Spinal cord (tissue), 10 donors: Measurements from ENCODE around the gene ARHGAP15. TPM values are rescaled to one million over a fixed set of nuclear protein-coding genes. Genes with fewer than 3 reads are reported as not detected.

Experiments
- DNase-seq, 6 donors: peaks; one replicate each; pipeline versions ENCODE4 v3.0.0 to v3.0.0-alpha.2; 2013 to 2015; ENCODE audit warnings: low spot score in 6 of 6, low read depth in 4 of 6
- H3K27ac ChIP-seq: one replicate; pipeline ENCODE4 v1.5.1; 2013; ENCODE audit warnings: low read depth, low read length, control low read depth
- H3K27me3 ChIP-seq: one replicate; pipeline ENCODE4 v1.6.1; 2013; ENCODE audit warnings: low read length; ENCODE audit not compliant: control insufficient read depth, insufficient read depth
- H3K36me3 ChIP-seq: one replicate; pipeline ENCODE4 v1.6.1; 2013; ENCODE audit warnings: low read length; ENCODE audit not compliant: control insufficient read depth, insufficient read depth
- H3K4me1 ChIP-seq: one replicate; pipeline ENCODE4 v1.6.1; 2013; ENCODE audit warnings: low read length; ENCODE audit not compliant: control insufficient read depth, insufficient read depth
- H3K4me3 ChIP-seq: one replicate; pipeline ENCODE4 v1.5.1; 2013; ENCODE audit warnings: low read depth, low read length, control low read depth
- H3K9me3 ChIP-seq: one replicate; pipeline ENCODE4 v1.6.1; 2013; ENCODE audit warnings: low read length; ENCODE audit not compliant: control insufficient read depth, insufficient read depth
- WGBS: methylation state at CpG from one replicate; pipeline ENCODE4 v1.1.5; 2013; ENCODE audit warnings: missing lambda C conversion rate; ENCODE audit not compliant: insufficient coverage; 5-methylcytosine and 5-hydroxymethylcytosine counted together
- polyA plus RNA-seq, 2 donors: library from polyadenylated mRNA; unstranded; fragments of 120-200 nt; gene quantifications; one replicate each; pipeline ENCODE4 v1.2.1, GENCODE V29; 2013; ENCODE audit not compliant: insufficient read length in 2 of 2
- total RNA-seq, 2 donors: library from RNA; depleted of rRNA in 1 of 2; stranded (reverse); fragments of 120-200 nt in 1 of 2; fragments of >200 nt in 1 of 2; gene quantifications; one replicate each; pipeline versions ENCODE4 v1.2.3 to v1.2.4, GENCODE V29; 2013 to 2014
- donor health status: healthy.

The ARHGAP15 gene
- total and polyA plus RNA-seq, 4 donors: 6.3 to 53.1 (median 12.5) TPM

DNA sequence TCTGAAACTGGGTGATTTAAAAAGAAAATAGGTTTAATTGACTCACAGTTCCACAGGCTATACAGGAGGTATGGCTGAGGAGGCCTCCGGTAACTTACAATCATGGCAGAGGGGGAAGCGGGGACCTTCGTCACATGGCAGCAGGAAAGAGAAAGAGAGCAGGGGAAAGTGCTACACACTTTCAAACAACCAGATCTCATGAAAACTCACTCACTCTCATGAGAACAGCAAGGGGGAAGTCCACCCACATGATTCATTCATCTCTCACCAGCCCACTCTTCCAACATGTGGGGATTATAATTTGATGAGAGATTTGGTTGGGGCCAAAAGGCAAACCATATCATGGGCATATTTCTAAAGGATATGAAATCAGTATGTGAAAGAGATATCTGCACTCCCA, 12.0 kb upstream of the ARHGAP15 start:
- Histone ChIP-seq H3K4me3 (no peak overlapping the region), H3K36me3 (no peaks in the 10 kb centered on the region), H3K27me3 (no peaks in the 10 kb centered on the region), H3K27ac (no peak overlapping the region), H3K9me3 (no peaks in the 10 kb centered on the region), H3K4me1 (no peaks in the 10 kb centered on the region)
- no CpG with 5 or more reads among the region's 3 CpGs for WGBS
- no peak for DNase-seq

DNA sequence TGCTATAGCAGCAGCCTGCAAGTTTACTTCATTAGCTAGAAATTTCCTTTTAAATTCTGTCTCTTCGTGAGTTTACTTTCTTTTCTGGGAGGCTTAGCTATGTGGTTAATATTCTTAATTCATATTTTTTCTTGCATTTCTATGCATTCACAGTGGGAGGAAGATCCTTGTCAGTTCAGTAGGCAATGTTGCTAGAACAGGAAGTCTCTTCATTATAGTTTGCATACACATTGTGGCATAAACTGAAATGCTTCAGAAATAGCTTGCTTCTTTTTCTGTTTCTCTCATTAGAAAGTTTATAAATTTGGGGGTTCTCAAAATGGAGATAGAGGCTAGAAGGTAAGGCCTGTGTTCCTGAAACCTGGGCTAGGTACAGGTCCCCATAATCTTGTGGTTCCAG, 8.1 kb upstream of the ARHGAP15 start:
- WGBS: no CpG with 5 or more reads among the region's 1 CpG
- no peaks in the 10 kb centered on the region for H3K27me3 ChIP-seq
- no peak overlapping the region for H3K27ac ChIP-seq
- H3K9me3 ChIP-seq: no peaks in the 10 kb centered on the region
- H3K36me3 ChIP-seq: no peaks in the 10 kb centered on the region
- H3K4me1 ChIP-seq: no peaks in the 10 kb centered on the region
- no peak overlapping the region for H3K4me3 ChIP-seq
- DNase-seq: no peak

GRCh38 chr2:143121957-143122356, 7.3 kb upstream of the ARHGAP15 start:
- Histone ChIP-seq H3K4me1 (no peaks in the 10 kb centered on the region), H3K27ac (no peak overlapping the region), H3K4me3 (no peak overlapping the region), H3K9me3 (no peaks in the 10 kb centered on the region), H3K36me3 (no peaks in the 10 kb centered on the region), H3K27me3 (no peaks in the 10 kb centered on the region)
- no peak for DNase-seq
- WGBS: no CpG with 5 or more reads among the region's 2 CpGs

GRCh38 chr2:143123911-143124310, 5.3 kb upstream of the ARHGAP15 start:
- Histone ChIP-seq H3K4me3 (no peak overlapping the region), H3K36me3 (no peaks in the 10 kb centered on the region), H3K4me1 (no peaks in the 10 kb centered on the region), H3K27me3 (no peaks in the 10 kb centered on the region), H3K27ac (no peak overlapping the region), H3K9me3 (no peaks in the 10 kb centered on the region)
- no peak for DNase-seq
- 73% methylated on average over 4 of the region's 4 CpGs for WGBS

GRCh38 chr2:143124445-143124844, 4.8 kb upstream of the ARHGAP15 start:
- 100% methylated on average over 1 of the region's 2 CpGs for WGBS
- H3K4me3 ChIP-seq: no peak overlapping the region
- peak in 1 of 6 donors; percentile 21 for DNase-seq

GRCh38 chr2:143125717-143126116, 3.5 kb upstream of the ARHGAP15 start:
- Histone ChIP-seq H3K4me1 (no peaks in the 10 kb centered on the region), H3K27ac (no peak overlapping the region), H3K36me3 (no peaks in the 10 kb centered on the region), H3K9me3 (no peaks in the 10 kb centered on the region), H3K27me3 (no peaks in the 10 kb centered on the region), H3K4me3 (no peak overlapping the region)
- no peak for DNase-seq
- no CpG with 5 or more reads among the region's 2 CpGs for WGBS

More at GRCh38 chr2:143124445-143124844, 4.8 kb upstream of the ARHGAP15 start:
- Histone ChIP-seq H3K27me3 (no peaks in the 10 kb centered on the region), H3K36me3 (no peaks in the 10 kb centered on the region), H3K27ac (no peak overlapping the region), H3K4me1 (no peaks in the 10 kb centered on the region), H3K9me3 (no peaks in the 10 kb centered on the region)

- Histone ChIP-seq H3K4me3 (no peak overlapping the region), H3K9me3 (no peaks in the 10 kb centered on the region), H3K4me1 (no peaks in the 10 kb centered on the region), H3K27ac (no peak overlapping the region), H3K27me3 (no peaks in the 10 kb centered on the region), H3K36me3 (no peaks in the 10 kb centered on the region)
- no peak for DNase-seq
- WGBS: 51% methylated on average over 2 of the region's 2 CpGs
These were observed 3.1 kb downstream of the ARHGAP15 start for GRCh38 chr2:143132355-143132754.

GRCh38 chr2:143133783-143134182, 4.6 kb downstream of the ARHGAP15 start:
- Histone ChIP-seq H3K27me3 (no peaks in the 10 kb centered on the region), H3K27ac (no peak overlapping the region), H3K4me1 (no peaks in the 10 kb centered on the region), H3K9me3 (no peaks in the 10 kb centered on the region), H3K4me3 (no peak overlapping the region), H3K36me3 (no peaks in the 10 kb centered on the region)
- no peak for DNase-seq
- no CpG with 5 or more reads among the region's 2 CpGs for WGBS

DNA sequence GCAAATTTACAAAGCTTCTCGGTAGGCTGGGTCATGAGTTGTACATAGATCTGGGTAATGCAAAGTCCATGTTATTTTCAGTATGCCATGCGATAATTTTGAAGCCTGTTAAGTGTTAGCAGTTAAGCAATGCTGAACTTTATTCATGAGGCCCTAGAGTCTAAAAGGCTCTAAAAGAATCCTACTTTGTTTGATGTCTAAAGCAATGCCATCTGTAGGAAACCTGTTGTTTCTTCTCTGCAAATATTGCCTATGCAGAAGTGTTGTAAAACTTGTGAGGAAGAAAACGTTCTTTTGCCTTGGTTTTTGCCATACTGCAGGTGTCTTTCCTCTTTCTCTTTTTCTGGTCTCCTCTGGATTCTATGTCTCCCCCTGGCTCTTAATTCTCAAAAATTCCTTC, 9.1 kb downstream of the ARHGAP15 start:
- Histone ChIP-seq H3K9me3 (no peaks in the 10 kb centered on the region), H3K4me1 (no peaks in the 10 kb centered on the region), H3K27me3 (no peaks in the 10 kb centered on the region), H3K4me3 (no peak overlapping the region), H3K36me3 (no peaks in the 10 kb centered on the region), H3K27ac (no peak overlapping the region)
- WGBS: 100% methylated on average over 1 of the region's 3 CpGs
- no peak for DNase-seq

DNA sequence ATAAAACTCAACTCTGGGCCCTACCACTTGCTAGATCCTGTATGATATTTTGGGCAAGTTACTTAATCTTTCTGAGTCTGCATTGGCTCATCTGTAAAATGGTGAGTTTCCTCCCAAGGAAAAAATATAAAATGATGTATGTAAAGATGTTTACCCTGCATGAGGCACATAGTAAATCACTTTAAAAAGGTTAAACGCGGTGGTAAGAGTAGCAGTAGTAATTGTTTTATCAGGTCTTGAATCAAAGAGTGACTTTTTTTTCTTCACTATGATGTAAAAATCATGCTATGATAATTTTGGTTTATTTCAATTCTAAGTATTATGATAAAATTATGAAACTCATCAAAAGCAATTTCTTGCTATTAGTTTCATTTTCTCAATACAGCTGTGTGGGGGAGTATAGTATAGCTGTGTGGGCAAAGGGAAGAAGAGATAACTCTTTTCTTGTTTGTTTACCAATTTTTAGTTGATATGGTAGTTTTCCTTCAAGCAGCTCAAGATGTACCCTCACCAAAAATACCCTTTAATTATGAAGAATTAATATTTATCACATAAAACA, 10.7 kb downstream of the ARHGAP15 start:
- no peak for DNase-seq
- no peak overlapping the region for H3K4me3 ChIP-seq
- WGBS: no CpG with 5 or more reads among the region's 2 CpGs
- H3K27me3 ChIP-seq: no peaks in the 10 kb centered on the region
- no peaks in the 10 kb centered on the region for H3K4me1 ChIP-seq
- no peak overlapping the region for H3K27ac ChIP-seq
- no peaks in the 10 kb centered on the region for H3K9me3 ChIP-seq
- H3K36me3 ChIP-seq: no peaks in the 10 kb centered on the region
